NCI-H1694 treated with DMSO at 0.1 percent for 48 hours (cell line): ENCODE results near the gene VGF.

Experiments
- DNase-seq: peaks from one replicate; lab custom pipeline; 2025; lab: John Stamatoyannopoulos, UW

The VGF gene

GRCh38 chr7:101165958-101166647 lies 734 bp upstream of the VGF start:
- no peak for DNase-seq

GRCh38 chr7:101164071-101164840 lies 1.1 kb downstream of the VGF start:
- DNase-seq = no peak

- no peak for DNase-seq
These were observed 1.9 kb downstream of the VGF start for GRCh38 chr7:101163279-101164070.

- peak; percentile 25 for DNase-seq
These were observed 2.7 kb downstream of the VGF start for GRCh38 chr7:101162551-101163278.

GRCh38 chr7:101161692-101162471 lies 3.5 kb downstream of the VGF start:
- no peak for DNase-seq

GRCh38 chr7:101160910-101161309 lies 4.5 kb downstream of the VGF start:
- no peak for DNase-seq

- no peak for DNase-seq
These were observed 5.4 kb downstream of the VGF start for GRCh38 chr7:101159696-101160674.

- no peak for DNase-seq
These were observed 8.3 kb downstream of the VGF start for GRCh38 chr7:101156866-101157589.

GRCh38 chr7:101156277-101156676 lies 9.1 kb downstream of the VGF start:
- DNase-seq = no peak

- DNase-seq = no peak
These were observed 10.1 kb downstream of the VGF start for GRCh38 chr7:101155303-101155702.

- no peak for DNase-seq
These were observed 10.7 kb downstream of the VGF start for GRCh38 chr7:101154693-101155102.

- DNase-seq = peak; percentile 99
These were observed 11.2 kb downstream of the VGF start, which contains the start of gene AP1S1 for GRCh38 chr7:101153969-101154692. Gene AP1S1, plus strand, starts transcription at chr7:101154476. Its CDS starts 39 bp downstream, at chr7:101154515.

- no peak for DNase-seq
These were observed 13.3 kb downstream of the VGF start for GRCh38 chr7:101151908-101152651.

GRCh38 chr7:101140746-101141382 lies 24.5 kb downstream of the VGF start:
- no peak for DNase-seq

GRCh38 chr7:101140339-101140699 lies 25.1 kb downstream of the VGF start:
- DNase-seq = no peak

GRCh38 chr7:101138213-101138870 lies 27.0 kb downstream of the VGF start:
- DNase-seq = no peak
